Measurements from ENCODE around the gene NEAT1.

GRCh38 chr11:65401073-65401802 is 21.4 kb upstream of the NEAT1 start:
- TF ChIP-seq POLR2A (IDR thresholded peaks at IDR 0.05; ENCODE audit: low read depth) = no peak
- TF ChIP-seq CTCF (IDR thresholded peaks at IDR 0.05) = no peak
- no peak for TF ChIP-seq EP300 (IDR thresholded peaks at IDR 0.05)
- TF ChIP-seq POLR2AphosphoS5 (IDR thresholded peaks at IDR 0.05) = no peak

Measured in esophagus muscularis mucosa (tissue), 4 donors.